IPS DF 6.9 (cell line): ENCODE measurements around the gene MYO5B.
"Not testable (repeated sequence)": the region's sequence is repeated elsewhere in the genome, so short reads cannot be mapped to it uniquely, and the experiment has no call there.

Experiments
- DNase-seq: peaks from one replicate; pipeline ENCODE4 v3.0.0-alpha.2; 2013; ENCODE audit warnings: low read depth, low spot score
- H3K27ac ChIP-seq: one replicate; pipeline ENCODE4 v1.5.1; 2013; ENCODE audit warnings: low read length, control low read depth
- H3K27me3 ChIP-seq: 2 replicates; pipeline ENCODE4 v1.6.1; 2013; ENCODE audit warnings: mild to moderate bottlenecking, low read length; ENCODE audit not compliant: control insufficient read depth, insufficient read depth
- H3K36me3 ChIP-seq: 2 replicates; pipeline ENCODE4 v1.6.1; 2013; ENCODE audit warnings: low read length; ENCODE audit not compliant: control insufficient read depth, insufficient read depth
- H3K4me1 ChIP-seq: 2 replicates; pipeline ENCODE4 v1.6.1; 2013; ENCODE audit warnings: low read length; ENCODE audit not compliant: control insufficient read depth, insufficient read depth
- H3K4me3 ChIP-seq: 2 replicates; pipeline ENCODE4 v1.5.1; 2013; ENCODE audit warnings: mild to moderate bottlenecking, low read length
- H3K9me3 ChIP-seq: 2 replicates; pipeline ENCODE4 v1.6.1; 2013; ENCODE audit warnings: low read length, inconsistent platforms; ENCODE audit not compliant: control insufficient read depth, insufficient read depth
- WGBS: extraction: QIAGEN DNeasy Blood & Tissue Kit; methylation state at CpG from one replicate; pipeline ENCODE4 v1.1.7; 2013; ENCODE audit warnings: mixed read lengths, missing lambda C conversion rate; ENCODE audit not compliant: insufficient read length, insufficient coverage; 5-methylcytosine and 5-hydroxymethylcytosine counted together

MYO5B gene

DNA sequence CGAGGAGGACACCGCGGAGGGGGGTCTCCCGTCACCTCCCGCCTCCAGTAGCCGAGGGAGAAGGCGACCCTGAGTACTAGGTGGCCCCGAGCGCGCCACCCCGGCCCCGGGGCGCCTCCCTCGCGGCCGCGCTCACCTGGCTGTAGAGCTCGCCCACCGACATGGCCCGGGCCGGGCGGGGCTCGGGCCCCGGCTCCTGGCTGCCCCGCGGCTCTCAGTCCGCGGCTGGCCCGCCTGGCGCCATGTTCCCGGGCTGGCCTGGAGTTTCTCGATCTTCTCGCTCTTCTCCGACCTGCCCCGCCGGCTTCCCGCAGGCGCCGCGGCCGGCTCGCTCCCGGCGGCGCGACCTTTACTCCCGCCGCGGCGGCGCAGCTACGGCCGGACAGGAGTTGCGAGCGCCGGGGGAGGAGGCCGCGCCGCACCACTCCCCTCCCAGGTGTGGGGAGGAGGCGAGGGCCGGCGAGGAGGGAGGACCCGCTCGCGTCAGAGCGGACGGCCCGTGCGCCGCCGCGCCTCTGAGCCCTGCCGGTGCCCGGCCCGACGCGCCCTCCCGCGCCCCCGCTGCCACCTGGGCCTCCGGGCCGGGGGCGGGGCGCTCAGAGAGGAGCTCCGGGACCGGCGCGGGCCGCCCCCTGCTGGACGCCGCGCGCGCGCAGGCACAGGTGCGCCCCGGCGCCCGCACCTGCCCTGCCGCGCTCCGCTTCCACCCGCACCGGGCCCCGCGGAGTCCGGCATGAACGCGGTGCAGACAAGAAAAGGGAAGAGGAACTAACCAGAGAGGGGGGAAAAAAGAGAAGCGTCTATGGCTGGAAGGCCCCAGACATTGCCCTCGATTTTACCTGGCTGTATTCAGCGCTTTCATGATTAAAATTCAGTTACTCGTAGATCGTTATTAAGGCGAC is at the start of gene MYO5B:
MYO5B (minus strand) TSS at position 517 of the 902 bp plus-strand sequence; CDS start at position 163, 354 bp downstream.
- H3K9me3 ChIP-seq = no peaks in the 10 kb centered on the region
- H3K27ac ChIP-seq = no peak within 1 kb of the TSS
- peak within 1 kb of the TSS; percentile 85; the same call in 1 of the 2 replicates for H3K4me3 ChIP-seq

DNA sequence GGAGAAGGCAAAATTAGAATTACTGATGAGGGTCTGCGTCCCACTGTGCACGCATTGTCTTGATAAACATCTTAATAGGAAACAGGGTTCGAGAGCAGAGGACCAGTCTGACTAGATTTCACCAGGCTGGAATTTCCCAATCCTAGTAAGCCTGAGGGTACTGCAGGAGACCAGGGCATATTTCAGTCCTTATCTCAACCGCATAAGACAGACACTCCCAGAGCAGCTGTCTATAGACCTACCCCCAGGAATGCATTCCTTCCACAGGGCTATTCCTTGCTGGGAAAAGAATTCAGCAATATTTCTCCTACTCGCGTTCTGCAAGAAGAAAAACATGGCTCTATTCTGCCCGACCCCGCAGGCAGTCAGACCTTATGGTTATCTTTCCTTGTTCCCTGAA is 46.8 kb upstream of the MYO5B start:
- no CpG with 5 or more reads among the region's 8 CpGs for WGBS
- H3K36me3 ChIP-seq, H3K27ac ChIP-seq, H3K9me3 ChIP-seq, H3K4me3 ChIP-seq, DNase-seq, H3K4me1 ChIP-seq, H3K27me3 ChIP-seq: not testable (repeated sequence)

More for the DNA sequence above, at the start of gene MYO5B:
- DNase-seq = no peak
- no CpG with 5 or more reads among the region's 115 CpGs for WGBS
- no peaks in the 10 kb centered on the region for H3K36me3 ChIP-seq
- peaks cover 30% of the 10 kb centered on the region for H3K27me3 ChIP-seq
- H3K4me1 ChIP-seq = 0 out of 2 replicates have a peak, but pooled peaks cover 2% of the 10 kb centered on the region

- no peaks in the 10 kb centered on the region for H3K9me3 ChIP-seq
- H3K4me1 ChIP-seq = no peaks in the 10 kb centered on the region
- no peaks in the 10 kb centered on the region for H3K36me3 ChIP-seq
- H3K4me3 ChIP-seq = no peak overlapping the region
- H3K27me3 ChIP-seq = no peaks in the 10 kb centered on the region
- no peak overlapping the region for H3K27ac ChIP-seq
- no CpG with 5 or more reads among the region's 3 CpGs for WGBS
- no peak for DNase-seq
These were observed 45.2 kb upstream of the MYO5B start for GRCh38 chr18:50240080-50240563.

- no peak for DNase-seq
These were observed 37.5 kb upstream of the MYO5B start for GRCh38 chr18:50232419-50232818.

GRCh38 chr18:50231621-50232020 is 36.7 kb upstream of the MYO5B start:
- no peak overlapping the region for H3K27ac ChIP-seq
- no peak for DNase-seq
- no peak overlapping the region for H3K4me3 ChIP-seq
- WGBS = no CpG with 5 or more reads among the region's 4 CpGs
- no peaks in the 10 kb centered on the region for H3K36me3 ChIP-seq
- H3K9me3 ChIP-seq = no peaks in the 10 kb centered on the region
- H3K4me1 ChIP-seq = 0 out of 2 replicates have a peak, but pooled peaks cover 1% of the 10 kb centered on the region
- H3K27me3 ChIP-seq = no peaks in the 10 kb centered on the region

More at GRCh38 chr18:50232419-50232818, 37.5 kb upstream of the MYO5B start:
- 0 out of 2 replicates have a peak, but pooled peaks cover 1% of the 10 kb centered on the region for H3K4me1 ChIP-seq
- H3K27ac ChIP-seq = no peak overlapping the region
- H3K4me3 ChIP-seq = no peak overlapping the region
- no CpG with 5 or more reads among the region's 2 CpGs for WGBS
- no peaks in the 10 kb centered on the region for H3K27me3 ChIP-seq
- H3K36me3 ChIP-seq = no peaks in the 10 kb centered on the region
- H3K9me3 ChIP-seq = no peaks in the 10 kb centered on the region

- not testable (repeated sequence) for H3K4me1 ChIP-seq, DNase-seq, H3K27ac ChIP-seq, H3K4me3 ChIP-seq, H3K9me3 ChIP-seq, H3K27me3 ChIP-seq, H3K36me3 ChIP-seq
- WGBS = no CpG with 5 or more reads among the region's 4 CpGs
These were observed 25.3 kb upstream of the MYO5B start for GRCh38 chr18:50220249-50220648.

DNA sequence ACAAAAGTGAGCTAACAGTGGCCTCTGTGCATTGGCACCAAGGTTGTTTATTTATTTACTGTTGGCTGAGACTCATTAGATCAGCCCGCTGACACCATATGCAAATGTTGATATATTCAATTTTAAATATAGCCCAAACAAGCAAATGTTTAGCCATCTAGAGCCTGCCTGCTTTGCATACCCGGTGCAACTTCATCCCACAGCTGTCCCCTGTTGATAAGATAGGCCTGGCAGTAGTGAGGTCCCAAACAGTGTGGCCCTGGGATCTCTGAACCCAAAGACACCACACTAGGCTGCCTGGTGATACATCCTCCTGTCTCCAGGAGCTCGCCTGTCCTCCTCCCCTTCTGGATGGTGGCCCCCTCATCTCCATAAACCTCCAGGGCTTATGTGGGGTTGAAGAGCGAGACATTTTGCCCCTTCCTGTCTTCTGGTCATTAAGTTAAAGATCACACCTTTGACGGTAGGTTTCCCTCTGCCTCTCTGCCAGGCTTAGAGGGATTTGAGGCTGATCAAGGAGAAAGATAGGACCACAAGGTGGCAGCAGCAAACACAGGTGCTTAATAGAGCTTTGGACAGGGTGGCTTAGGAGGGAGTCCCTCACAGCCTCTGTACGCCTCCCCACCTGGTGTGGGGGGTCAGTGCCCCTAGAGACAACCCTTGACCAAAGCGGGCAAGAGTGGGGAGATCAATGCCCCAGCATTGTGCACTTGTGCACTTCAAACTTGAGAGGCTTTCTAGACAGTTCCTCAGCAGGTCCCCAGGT is 23.7 kb upstream of the MYO5B start:
- Histone ChIP-seq H3K27me3 (no peaks in the 10 kb centered on the region), H3K36me3 (no peaks in the 10 kb centered on the region), H3K9me3 (no peaks in the 10 kb centered on the region), H3K4me1 (no peaks in the 10 kb centered on the region), H3K27ac (no peak overlapping the region), H3K4me3 (no peak overlapping the region)
- DNase-seq = no peak
- WGBS = no CpG with 5 or more reads among the region's 7 CpGs

- Histone ChIP-seq H3K9me3 (no peaks in the 10 kb centered on the region), H3K36me3 (no peaks in the 10 kb centered on the region), H3K4me3 (no peak overlapping the region), H3K27me3 (peaks cover 1% of the 10 kb centered on the region; the same call in 1 of the 2 replicates), H3K27ac (no peak overlapping the region), H3K4me1 (no peaks in the 10 kb centered on the region)
- DNase-seq = no peak
- WGBS = no CpG with 5 or more reads among the region's 4 CpGs
These were observed 14.4 kb upstream of the MYO5B start for GRCh38 chr18:50209311-50209710.

DNA sequence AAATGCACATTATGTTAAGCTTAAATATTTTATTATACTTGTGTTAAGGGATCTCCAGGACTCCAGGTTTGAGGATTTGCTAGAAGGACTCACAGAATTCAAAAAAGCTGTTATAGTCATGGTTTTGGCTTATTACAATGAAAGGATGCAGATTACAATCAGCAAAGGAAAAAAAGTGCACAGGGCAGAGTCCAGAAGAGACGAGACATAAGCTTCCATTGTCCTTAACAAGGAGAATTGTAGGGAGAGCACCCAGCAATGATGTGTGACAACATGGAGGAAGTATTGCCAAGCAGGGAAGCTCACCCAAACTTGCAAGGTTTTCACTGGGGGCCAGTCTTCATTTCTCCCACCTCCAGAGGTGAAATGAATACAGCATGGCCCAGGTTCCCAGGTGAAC is 12.8 kb upstream of the MYO5B start:
- H3K36me3 ChIP-seq = no peaks in the 10 kb centered on the region
- DNase-seq = no peak
- H3K4me1 ChIP-seq = no peaks in the 10 kb centered on the region
- H3K27ac ChIP-seq = no peak overlapping the region
- 0 out of 2 replicates have a peak, but pooled peaks cover 1% of the 10 kb centered on the region for H3K27me3 ChIP-seq
- no CpG with 5 or more reads among the region's 1 CpG for WGBS
- no peaks in the 10 kb centered on the region for H3K9me3 ChIP-seq
- H3K4me3 ChIP-seq = no peak overlapping the region

DNA sequence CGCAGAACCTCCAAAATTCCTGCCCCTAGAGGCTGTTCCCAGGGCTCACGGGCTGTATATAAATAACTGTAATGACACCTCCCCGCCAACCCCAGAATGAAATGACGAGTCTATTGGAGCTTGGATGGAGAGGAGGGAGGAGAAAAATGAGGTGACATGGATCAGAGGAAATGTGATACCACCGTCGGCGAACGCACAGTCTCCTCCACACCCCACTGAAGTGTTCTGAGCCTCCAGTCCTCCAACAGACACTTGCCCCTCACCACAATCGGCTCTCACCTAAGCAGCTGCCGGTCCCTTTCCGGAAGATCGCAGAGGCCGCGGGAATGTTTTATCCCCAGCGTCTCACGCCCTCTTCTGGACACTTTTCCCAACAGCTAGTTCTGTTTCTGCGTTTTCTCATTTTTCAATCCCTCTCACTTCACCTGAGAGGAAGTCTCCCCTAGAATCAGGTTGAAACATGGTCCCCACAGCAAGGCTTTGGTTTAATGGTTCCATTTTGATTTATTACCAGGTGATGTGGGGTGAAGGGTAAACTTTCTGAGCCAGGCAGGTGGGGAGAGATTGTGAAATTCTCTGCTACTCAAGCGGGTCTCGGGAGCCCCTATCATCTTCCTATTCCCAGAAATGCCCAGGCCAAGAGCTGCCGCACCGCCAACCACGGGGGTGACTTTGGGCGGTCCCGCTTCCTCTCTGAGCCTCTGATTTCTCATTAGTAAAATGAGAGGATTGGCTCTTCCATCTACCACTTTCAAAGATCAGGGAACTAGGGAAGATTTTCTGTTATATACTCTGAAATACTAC is 9.1 kb upstream of the MYO5B start:
- H3K27me3 ChIP-seq = no peaks in the 10 kb centered on the region

More for the DNA sequence above, 9.1 kb upstream of the MYO5B start:
- Histone ChIP-seq H3K4me1 (no peaks in the 10 kb centered on the region), H3K27ac (no peak overlapping the region), H3K9me3 (no peaks in the 10 kb centered on the region), H3K4me3 (no peak overlapping the region), H3K36me3 (no peaks in the 10 kb centered on the region)
- DNase-seq = no peak
- no CpG with 5 or more reads among the region's 24 CpGs for WGBS
